HG03575 (cell line): Measurements from ENCODE around the gene SLC49A3.

Source experiments
- ATAC-seq: cut with Tn5 transposase; IDR thresholded peaks from one replicate; pipeline ENCODE4 v1.9.1; 2021; ENCODE audit not compliant: unreplicated experiment, insufficient number of reproducible peaks, low FRiP score; ENCODE audit errors: extremely low read depth

SLC49A3 gene

DNA sequence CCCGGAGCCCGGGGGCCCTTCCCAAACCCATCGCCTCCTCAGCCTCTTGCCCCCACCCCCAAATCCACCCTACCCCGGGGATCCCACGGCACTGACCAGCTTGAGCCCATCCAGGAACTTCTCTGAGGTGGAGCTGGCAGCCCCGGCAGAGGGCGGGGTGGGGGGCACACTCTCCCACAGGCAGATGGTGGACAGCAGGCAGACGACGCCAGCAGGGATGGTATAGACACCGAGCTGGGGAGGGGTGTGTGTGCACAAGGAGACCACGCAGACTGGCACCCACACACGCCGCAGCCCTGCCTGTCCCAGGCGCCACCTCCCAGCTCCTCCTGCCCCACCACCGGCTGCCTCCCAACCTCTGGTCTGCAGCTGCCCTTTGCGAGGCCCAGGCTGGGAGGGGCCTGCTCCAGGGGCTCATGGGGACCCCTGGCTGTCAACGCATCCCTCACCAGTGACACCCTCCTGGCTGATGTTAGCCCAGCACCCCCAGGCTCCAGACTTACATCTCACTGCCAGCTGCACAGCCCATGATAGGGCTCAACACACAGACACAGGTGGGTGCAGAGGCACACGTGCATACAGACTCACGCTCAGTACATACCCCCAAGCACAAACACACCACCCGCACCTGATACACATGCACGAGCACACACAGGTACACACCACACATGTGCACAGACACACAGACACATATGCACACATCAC is 4.2 kb downstream of the SLC49A3 start:
- ATAC-seq = no peak

DNA sequence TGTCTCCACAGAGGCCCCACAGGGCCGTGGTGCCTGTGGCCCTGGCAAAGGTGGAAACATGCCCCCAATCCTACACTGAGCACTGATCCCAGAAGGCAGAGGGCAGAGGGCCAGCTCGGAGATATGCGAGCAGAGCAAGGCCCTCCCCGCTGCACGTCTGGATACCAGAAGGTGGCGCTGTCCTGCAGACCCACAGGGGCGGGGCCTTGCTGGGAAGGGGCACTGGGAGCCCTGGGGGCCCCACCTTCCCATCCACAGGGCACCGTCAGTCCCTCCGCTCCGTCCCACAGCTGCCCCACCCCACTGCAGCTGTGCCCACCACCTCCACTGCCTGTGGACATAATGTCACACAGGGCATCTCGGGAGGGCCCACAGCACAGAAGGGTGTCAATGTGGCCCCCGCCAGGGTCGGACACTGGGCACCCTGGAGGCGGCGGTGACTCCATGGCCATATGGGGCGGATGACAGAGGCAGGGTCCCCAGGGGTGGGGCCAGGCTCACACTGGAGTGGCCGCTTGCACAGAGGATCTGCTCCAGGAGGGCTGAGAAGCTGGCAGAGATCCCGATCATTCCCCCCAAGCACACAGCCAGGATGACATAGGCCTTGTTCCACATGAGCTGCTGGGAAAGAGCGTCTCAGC is 4.8 kb downstream of the SLC49A3 start:
- ATAC-seq = no peak

DNA sequence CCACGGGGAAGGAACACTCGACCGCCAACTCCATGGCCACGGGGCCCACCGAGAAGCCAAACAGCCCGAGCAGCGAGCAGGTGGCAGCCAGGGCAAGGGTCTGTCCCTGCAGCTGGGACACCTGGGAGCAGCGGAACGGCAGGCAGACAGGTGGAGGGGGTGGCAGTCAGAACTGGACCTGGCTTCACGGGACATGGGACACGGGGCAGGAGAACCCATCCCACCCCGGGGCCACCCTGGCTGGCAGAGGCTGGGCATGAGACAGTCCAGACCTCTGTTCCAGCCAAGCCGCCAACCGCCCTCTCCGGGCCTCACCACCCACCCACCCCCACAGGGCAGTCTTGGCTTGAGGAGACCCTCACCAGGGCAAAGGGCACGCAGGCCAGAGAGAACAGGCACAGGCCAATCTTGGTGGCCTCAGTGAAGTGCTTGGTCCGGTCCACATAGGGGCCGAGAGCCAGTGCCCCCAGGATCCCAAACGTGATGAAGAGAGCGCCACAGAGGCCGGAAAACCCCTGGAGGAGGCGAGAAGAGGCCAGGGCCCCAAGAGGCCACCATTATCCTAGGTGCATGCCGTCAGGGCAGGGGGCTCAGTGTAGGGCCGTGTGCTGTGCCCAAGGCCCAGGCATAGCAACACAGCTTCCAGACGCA is 5.6 kb downstream of the SLC49A3 start:
- no peak for ATAC-seq

DNA sequence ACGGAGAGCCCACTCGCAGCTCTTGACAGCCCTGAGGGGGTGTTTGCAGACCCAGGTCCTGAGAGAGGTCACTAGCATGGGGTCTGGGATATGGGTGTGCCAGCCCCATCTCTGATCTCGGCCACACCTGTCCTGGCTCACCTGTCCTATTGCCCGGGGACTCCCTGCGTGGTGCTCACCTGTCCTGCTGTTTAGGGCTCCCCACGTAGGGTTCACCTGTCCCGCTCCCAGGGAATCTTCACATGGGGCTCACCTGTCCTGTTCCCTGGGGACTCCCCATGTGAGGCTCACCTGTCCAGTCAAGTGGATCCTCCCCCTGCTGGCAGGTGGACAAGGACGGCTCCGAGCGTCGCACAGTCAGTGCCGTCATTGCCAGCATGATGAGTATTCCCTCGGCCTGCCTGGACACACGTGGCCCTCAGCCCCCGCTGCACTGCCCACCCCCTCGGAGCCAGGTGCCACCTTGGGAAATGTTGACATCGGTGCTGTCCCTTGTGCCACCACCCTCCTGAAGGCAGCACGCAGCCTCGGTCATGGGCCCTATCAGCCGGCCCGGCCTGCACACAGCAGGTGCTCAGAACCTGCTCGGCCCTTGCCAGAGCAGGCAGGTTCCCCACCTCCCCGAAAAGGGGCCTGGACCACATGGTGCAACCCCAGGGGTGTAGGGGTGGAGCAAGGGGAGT is 6.3 kb downstream of the SLC49A3 start:
- ATAC-seq = no peak

DNA sequence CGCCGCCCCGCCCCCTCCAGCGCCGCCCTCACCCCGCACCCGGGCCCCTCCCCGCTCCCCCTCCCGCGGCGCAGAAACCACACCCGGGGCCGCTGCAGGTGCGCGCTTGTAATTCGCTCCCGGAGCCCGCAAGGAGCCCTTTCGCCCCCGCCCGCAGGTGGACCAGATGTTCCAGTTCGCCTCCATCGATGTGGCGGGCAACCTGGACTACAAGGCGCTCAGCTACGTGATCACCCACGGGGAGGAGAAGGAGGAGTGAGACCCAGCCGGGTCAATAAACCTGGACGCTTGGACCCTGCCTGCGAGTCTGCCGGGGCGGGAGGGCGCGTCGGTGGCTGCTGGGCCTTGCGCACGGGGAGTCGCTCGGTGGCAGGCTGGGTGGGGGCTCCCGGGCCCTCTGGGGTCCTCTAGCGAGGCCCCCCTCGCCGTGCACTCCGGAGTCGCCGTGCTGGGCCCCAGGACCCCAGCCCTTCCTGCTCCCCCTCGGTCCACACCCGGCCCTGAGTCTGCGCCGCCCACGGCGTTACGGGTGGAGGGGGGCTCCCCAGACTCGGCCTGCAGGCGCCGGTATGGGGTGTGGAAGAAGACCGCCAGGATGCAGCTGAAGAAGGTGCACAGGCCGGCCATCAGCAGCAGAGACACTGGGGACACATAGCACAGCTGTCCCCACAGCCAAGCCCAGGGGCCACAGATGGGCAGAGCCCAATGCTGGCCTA is 7.1 kb downstream of the SLC49A3 start:
- ATAC-seq = no peak

DNA sequence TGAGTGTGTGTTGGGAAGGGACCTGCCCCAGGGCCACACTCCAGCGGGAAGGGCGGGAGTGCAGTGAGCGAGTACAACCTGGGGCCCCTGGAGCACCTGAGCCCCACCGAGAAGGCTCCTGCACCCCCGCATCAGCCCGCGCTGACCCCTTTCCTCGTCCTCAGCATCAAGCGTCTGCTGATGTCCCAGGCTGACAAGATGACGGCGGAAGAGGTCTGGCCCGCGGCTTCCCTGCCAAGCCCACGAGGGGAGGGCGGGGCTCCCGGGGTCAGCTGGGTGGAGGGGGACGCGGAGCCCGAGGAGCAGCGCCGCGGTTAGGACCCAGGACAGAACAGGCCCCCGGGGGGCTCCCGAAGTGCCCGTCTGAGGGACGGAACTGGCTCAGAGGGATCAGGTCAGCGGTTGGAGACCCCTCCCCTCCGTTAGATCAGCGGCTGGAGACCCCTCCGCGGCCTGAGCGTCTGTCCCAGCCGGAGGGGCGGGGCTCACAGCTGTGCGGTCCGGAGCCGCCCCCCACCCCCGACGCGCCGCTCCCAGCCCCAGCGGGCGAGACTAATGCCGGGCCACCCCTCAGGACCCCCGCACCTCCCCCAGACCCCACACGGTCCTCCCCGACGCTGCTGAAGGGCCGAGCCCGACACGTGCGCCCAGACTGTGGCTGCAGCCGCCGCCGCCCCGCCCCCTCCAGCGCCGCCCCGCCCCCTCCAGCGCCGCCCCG is 7.9 kb downstream of the SLC49A3 start:
- ATAC-seq = no peak

DNA sequence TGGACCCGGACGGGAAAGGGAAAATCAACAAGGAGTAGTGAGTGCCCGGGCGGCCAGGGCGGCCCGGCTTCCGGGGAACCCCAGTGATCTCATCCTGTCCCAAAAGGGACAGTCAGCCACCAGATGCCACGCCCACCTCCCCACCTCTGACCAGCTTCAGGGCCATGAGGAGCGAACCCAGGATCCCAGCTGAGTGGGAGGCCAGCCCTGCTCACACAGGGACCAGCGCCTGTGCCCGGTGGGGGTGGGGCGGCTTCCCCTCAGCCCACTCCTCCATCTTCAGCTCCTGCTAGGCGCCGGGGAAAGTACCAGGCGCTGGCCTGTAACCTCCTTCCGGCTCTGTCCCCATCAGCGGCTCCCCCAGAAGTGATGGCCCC is 8.4 kb downstream of the SLC49A3 start:
- ATAC-seq = no peak

DNA sequence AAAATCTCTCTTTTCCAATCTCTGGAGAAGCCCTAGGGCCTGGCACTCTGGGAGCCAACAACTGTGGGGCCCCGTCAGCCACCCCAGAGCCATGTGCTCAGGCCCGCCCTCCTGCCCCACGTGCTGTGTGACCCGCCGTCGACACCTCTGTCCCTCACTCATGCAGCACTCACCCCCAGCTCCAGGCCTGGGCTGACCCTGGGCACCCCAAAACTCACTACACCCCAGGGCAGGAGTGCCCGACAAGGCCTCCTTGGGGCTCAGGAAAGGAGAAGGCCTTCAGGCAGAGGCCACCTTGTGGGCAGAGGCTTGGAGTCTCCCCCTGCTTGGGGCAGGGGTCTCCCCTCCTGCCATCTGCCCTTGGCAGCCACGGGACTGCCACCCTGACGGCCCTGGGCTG is 8.9 kb downstream of the SLC49A3 start:
- no peak for ATAC-seq

DNA sequence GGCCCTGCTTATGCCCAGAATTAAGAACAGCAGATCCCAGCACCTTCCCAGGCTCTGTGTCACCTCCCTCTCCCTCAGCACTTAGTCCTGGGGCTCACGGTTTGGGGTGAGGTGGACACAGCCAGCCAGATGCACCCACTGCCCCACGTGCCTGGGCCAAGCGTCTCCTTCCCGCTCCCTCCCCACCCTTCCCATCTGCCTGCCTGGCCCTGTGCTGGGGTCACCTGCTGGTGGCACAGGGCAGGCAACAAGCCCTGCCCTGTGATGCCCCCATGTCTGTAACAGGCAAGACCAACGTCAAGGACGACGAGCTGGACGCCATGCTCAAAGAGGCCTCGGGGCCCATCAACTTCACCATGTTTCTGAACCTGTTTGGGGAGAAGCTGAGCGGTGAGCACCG is 9.3 kb downstream of the SLC49A3 start:
- no peak for ATAC-seq

DNA sequence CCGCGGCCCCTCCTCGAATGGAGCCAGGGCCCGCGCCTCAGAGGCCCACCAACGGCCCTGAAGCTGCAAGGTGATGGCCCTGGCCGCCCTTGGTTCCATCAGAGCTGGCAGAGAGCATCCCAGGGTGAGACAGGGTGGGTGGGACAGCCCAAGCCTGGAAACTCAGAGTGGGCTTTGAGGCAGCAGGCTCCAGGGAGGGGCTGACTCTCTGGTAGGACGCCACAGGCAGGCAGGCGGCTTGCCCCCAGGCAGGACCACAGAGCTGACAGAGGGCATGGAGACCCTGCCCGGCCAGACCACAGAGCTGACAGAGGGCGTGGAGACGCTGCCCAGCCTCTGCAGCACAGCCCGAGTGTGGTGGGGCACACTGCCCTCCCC is 9.9 kb downstream of the SLC49A3 start:
- no peak for ATAC-seq

DNA sequence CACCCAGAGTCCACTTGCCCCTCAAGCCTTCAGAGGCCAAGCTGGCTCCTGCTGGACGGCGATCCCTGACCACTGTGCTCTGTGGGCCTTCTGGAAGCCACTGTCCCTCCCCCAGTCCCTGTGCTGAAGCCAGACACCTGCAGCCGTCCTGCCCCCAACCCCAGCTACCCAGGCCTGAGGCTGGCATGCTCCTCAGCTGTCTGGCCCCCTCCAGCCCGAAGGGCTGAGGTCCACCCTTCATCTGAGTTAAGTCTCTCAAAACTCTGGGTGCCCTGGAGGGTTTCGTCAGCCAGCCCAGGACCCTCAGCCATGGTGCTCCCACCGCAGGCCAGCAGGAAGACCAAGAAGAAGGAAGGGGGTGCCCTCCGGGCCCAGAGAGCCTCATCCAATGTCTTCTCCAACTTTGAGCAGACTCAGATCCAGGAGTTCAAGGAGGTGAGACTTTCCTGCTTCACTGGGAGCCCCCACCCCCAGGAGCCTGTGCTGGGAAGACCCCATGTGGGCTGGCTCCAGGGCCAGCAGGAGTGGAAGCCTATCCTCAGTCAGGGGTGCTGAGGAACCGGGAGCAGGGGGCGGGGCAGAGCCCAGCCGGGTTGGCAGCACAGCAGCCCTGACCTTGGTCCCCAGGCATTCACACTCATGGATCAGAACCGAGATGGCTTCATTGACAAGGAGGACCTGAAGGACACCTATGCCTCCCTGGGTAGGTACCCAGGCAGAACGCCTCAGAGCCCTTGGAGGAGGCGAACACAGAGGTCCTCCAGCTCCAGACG is 10.4 kb downstream of the SLC49A3 start:
- ATAC-seq = no peak

DNA sequence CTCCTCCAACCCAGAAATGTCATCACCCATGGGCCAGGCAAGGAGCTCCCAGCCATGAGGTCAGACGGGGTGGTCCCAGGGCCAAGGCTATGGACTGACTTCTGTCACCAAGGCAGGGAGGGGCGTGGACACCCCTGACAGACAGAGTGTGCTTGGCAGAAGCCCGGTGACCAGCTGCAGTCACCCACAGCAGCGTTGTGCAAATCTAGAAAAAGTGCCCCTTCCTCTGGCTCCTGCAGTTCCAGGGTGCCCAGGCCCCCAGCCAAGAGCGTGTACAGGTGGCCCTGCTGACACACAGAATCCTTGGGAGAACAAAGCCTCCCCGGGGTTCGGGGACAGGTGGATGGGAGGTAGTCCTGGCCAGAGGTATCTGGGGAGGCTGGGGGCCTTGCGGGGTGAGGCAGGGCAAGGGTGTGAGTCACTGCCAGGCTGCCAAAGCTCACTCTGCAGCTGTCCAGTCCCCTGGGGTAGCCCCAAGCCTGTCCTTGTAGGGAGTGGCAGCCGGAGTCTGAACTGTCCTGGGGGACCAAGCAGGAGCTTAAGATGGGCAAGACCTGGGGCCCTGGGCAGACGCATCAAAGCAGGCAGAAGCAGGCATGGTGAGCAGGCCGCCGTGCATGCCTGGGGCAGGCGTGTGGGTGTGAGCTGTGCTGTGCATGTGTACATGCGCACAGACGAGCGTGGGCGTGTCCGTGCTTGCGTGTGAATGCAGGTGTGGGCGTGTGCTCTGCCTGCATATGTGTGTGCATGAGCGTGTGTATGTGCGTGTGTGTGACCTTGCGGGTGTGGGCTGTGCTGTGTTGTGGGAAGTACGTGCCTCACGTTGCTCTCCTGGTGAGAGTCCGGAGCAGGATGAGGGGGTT is 11.3 kb downstream of the SLC49A3 start:
- ATAC-seq = no peak

DNA sequence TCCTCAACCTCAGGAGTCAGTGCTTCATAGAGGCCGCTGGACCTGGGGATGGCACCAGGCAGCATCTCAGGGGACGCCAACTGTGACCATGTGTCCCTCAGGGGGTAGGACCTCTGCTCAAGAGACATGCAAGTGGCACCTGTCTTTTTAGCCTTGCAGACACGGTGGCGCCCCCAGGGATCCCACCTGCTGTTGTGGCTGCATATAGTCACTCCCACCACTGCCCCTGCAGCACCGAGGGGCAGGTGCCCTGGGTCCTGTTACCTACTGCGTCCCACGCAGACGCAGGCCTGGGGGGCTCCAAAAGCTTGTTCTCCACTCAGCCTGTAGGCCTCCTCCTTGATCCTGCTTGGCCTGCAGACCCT is 12.1 kb downstream of the SLC49A3 start:
- no peak for ATAC-seq

DNA sequence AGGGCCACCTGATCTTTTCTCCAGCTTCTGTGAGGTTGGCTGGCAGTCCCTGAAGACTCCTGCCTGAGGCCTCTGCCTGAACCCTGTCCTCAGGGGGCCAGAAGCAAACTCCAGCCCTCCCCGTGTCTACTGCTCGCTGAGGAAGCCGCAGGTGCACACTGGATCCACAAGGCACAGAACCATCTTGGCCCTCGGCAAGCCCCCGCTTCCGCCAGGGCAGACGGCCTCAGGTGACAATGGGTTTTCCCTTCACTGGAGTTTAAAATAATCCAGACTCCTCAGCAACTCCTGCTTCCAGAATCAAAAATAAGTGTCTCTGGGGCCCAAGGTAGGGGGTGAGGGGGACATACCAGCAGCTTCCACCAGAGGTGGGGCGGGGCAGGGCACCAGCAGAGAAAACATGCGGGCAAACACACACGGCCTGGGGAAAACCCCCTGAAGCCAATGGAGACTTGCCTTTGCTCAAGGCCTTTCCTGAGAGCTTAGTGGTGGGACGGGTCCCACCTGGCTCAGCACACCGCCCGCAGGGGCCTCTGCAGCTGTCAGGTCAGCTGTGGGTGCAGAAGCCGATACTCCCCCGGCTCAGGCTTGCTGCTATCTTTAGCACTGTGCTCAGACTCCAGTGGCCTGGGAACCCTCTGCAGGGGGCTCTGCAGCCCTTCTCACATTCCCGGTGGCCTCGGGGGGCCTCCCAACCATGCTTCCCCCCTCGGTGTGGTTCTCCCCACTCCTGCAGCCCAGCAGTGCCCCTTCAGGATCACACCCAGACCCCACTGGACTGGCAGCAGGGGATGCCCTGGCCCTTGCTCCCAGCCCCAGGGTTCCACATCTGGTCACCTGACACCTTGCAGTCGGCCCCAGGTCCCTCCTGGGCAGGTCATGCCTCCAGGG is 12.7 kb downstream of the SLC49A3 start:
- no peak for ATAC-seq

DNA sequence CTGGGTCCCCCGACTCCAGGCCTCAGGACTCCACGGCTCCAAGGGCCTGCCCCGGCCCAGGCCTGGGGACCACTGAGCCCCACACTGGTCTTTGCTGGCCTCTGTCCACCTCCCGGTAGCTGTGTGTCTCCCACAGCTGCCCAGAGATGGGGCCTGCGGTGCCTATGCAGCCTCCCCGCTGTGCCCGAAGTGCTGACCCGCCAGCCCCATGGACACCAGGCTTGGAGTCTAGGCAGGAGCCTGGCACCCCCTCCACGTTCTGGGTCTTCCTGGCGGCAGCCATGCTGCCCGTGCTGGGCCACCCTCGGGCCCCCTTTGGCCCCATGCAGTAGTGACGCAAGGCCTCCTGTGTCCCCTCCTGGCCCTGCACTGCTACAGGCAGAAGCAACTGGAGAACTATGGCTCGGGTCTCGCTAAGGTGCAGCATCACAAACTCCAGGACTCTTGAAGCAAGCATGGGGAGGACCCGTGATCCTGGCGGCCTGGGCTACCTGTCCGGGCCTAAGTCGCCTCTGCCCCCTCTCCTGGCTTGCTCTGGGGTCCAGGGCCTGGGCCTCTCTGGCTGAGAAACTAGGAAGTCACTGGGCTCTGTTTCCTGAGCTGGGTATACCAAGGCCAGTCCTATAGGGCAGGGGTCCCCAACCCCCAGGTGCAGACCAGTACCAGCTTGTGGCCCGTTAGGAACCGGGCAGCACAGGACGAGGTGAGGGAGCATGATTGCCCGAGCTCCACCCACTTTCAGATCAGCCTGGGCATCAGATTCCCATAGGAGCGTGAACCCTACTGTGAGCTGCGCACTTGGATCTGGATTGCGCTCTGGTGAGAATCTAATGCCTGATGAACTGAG is 13.7 kb downstream of the SLC49A3 start:
- ATAC-seq = no peak
